ENCODE measurements around the gene EIF2B5. TPM values are rescaled to one million over a fixed set of nuclear protein-coding genes. Genes with fewer than 3 reads are reported as not detected.
A peak's percentile ranks its signal among the peaks of the same experiment; 100 is the strongest.
"Not testable (repeated sequence)": the region's sequence is repeated elsewhere in the genome, so short reads cannot be mapped to it uniquely, and the experiment has no call there.

Gene EIF2B5
- total RNA-seq = 21.8 TPM

DNA sequence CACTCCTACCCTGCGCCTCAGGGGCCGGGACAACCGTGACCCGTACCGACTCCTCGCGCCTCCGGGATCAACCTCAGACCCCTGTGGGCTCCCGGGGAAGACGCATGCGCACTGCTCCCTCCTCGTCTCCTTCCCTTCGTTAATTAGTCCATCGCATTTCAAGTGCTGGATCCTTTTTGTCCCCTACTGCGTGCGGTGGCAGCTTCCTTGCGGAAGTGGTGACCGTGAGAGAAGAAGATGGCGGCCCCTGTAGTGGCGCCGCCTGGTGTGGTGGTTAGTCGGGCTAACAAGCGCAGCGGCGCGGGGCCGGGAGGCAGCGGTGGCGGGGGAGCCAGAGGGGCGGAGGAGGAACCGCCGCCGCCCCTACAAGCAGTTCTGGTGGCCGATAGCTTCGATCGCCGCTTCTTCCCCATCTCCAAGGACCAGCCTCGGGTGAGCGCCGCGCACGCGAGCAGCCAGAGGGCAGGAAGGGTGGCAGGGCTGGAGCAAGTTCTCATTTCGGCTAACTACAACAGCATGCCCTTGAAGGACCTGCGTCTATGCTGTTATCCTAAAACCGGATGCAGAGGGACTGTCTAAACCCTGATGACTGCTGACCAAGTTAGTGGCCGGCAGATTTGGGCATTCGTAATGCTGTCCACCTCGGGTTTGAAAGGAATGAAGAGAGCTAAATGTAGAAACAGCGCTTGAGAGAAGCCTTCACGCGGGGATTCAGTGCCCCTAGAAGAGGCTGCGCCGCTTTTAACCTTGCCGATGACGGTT lies at the start of gene EIF2B5:
TSS of gene EIF2B5 (plus strand) at position 210 of the 762 bp plus-strand sequence. CDS start at position 238, 28 bp downstream.
- ATAC-seq = peak; percentile 82

DNA sequence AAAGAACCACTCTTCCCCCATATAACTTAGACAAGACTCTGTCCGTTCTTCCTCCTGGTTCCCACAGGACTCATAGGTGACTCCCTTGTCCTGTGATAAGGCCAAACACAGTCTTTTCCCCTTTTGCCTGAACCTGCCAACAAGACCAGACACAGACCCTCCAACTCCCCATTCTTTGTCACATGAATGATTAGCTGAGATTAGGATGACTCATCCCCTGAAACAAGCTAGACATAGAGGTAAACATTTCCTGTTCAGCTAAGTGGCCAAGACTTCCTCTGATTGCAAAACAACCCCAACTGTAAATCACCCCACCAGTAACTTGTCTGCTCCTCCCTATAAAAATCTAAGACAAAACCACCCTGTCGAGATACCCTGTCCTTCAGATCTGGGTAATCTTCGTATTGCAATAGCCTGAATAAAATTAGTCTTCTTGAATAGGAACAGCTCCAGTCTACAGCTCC lies 49.7 kb upstream of the EIF2B5 start:
- ATAC-seq = peak; percentile 88

DNA sequence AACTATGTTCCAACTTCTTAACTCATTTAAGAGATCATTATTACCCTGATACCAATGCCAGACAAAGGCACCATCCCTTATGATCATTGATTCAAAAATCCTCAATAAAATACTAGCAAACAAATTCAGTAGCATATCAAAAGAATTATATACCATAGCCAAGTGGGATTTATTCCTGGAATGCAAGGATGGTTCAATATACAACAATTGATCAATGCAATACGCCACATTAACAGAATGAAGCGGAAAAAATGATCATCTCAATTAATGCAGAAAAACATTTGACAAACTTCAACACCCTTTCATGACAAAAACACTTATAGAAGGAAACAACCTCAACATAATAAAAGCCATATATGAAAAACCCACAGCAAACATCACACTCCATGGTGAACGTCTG lies 43.0 kb upstream of the EIF2B5 start:
- no peak for ATAC-seq

DNA sequence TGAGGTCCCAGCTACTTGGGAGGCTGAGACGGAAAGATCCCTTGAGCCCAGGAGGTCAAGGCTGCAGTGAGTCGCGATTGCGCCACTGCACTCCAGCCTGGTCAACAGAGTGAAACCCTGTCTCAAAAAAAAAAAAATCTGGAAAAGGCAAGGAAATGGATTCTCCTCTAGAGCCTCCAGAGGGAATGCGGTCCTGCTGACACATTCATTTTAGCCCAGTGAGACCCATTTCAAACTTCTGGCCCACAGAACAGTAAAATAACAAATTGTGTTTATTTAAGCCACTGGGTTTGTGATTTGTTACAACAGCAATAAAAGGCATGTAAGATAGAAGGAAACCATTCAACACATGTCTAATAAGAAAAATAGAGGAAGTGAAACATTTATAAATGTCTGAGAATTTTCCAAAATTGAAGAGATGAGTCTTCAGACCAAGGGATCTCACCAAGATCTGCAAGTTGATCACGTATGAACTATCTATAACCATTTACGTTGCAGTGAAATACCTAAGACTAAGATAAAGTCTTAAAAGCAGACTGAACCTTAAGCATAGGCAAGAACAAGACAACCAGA lies 38.3 kb upstream of the EIF2B5 start, which contains the start of gene HTR3E:
TSS of gene HTR3E (plus strand) at position 254 of the 573 bp plus-strand sequence. CDS start 466 bp downstream, outside the sequence.
- ATAC-seq = no peak

DNA sequence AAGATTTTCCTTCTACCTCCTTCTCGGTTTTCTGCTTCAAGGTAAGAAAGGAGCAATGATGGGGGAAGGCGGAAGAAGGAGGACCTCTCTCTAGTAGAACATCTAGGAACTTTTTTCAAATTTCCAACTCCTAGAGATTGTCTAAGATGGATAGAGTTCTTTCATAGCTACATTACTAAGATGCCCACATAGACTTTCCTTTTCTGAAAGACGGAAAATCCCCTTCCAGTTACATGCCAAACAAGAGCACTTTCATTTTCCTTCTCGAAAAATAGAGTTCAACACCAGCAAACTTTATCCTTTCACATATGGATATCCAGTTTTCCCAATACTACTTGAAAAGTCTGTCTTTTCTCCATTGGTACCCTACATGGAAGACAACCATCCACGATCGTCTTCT lies 37.6 kb upstream of the EIF2B5 start:
- ATAC-seq = no peak

DNA sequence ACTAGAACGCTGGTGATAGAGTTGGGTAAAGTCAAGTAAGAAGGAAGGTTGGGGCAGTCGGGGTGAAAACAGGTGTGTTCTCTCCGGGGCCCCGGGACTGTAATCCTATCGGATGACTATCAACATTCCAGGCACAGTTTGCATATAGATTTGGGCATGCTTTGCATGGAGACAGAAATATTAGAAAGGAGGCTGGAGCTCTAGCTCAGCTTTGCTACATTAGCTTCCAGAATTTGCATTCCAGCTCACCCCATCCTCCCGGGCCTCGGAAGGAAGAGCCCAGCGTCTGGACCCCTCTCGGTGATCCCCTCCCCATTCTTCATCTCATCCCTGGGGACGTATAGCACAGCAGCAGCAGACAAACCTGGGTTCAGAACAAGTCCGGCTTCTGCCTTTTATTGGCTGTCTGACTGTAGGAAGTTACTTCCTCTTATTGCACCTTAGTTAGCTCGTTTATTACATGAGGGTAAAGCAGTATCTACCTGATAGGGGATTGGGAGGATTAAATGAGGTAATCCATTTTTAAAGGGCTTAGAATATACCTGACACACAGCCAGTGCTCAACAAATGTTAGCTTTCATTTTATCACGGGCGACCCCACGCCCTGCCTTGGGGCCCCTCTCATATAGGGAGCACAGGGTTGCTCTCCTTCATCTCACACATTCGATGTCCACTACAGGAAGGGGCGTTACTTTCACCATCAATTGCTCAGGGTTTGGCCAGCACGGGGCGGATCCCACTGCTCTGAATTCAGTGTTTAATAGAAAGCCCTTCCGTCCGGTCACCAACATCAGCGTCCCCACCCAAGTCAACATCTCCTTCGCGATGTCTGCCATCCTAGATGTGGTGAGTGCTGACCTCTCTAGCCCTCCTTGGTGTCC lies 35.1 kb upstream of the EIF2B5 start:
- no peak for ATAC-seq

DNA sequence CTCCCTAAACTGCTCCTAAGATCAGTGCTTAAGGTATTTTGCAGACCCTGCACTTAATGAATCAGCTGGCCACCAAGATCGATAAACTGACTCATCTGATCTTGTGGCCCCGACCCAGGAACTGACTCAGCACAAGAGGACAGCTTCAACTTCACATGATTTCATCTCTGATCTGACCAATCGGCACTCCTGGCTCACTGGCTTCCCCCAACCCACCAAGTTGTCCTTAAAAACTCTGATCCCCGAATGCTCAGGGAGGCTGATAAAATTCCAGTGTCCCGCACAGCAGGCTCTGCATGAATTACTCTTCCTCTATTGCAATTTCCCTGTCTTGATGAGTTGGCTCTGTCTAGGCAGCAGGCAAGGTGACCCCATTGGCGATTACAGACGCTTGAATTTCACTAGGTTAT lies 24.8 kb upstream of the EIF2B5 start:
- no peak for ATAC-seq

DNA sequence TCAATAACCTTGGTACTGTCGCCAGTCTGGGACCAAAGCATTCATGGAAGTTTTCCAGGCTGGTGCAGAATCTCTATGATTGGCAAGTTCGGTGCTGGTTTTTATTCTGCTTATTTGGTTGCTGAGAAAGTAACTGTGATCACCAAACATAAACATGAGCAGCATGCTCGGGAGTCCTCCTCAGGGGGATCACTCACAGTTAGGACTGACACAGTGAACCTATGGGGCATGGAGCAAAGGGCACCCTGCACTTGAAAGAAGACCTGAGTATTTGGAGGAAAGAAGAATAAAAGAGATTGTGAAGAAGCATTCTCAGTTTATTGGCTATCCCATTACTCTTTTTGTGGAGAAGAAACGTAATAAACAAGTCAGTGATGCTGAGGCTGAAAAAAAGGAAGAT lies 19.1 kb upstream of the EIF2B5 start:
- no peak for ATAC-seq

DNA sequence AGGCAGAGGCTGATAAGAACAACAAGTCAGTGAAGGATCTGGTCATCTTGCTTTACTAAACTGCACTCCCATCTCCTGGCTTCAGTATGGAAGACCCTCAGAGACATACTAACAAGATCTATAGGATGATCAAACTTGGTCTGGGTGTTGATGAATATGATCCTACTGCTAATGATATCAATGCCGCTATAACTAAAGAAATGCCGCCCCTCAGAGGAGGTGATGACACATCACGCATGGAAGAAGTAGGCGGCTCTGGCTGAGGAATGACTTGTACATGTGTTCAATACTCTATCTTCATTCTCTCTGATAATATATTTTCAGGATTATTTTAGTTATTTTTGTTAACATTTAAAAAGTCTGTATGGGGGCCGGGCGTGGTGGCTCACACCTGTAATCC lies 17.5 kb upstream of the EIF2B5 start:
- no peak for ATAC-seq

DNA sequence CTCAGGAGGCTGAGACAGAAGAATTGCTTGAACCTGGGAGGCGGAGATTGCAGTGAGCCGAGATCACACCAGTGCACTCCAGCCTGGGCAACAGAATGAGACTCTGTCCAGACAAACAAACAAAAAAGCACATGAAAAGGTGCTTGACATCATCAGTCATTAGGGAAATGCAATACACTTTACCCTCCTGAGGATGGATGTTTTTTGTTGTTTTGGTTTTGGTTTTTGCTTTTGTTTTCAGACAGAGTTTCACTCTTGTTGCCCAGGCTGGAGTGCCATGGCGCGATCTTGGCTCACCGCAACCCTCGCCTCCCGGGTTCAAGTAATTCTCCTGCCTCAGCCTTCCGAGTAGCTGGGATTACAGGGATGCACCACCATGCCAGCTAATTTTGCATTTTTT lies 14.1 kb upstream of the EIF2B5 start:
- ATAC-seq = not testable (repeated sequence)

DNA sequence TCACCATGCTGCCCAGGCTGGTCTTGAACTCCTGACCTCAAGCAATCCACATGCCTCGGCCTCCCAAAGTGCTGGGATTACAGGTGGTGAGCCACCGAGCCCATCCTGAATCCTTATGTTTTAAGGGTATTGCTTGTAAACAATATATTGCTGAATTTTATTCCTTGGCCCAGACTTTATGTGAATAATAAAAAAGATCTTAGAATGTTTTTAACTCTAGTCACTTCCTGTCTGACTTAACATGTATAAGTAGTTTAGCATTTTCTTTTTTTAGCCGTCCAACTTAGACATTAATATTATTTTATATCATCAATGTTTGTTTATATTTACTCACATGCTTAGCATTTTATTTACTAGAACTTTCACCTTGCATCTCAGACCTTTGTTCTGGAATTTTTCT lies 9.2 kb upstream of the EIF2B5 start:
- no peak for ATAC-seq

DNA sequence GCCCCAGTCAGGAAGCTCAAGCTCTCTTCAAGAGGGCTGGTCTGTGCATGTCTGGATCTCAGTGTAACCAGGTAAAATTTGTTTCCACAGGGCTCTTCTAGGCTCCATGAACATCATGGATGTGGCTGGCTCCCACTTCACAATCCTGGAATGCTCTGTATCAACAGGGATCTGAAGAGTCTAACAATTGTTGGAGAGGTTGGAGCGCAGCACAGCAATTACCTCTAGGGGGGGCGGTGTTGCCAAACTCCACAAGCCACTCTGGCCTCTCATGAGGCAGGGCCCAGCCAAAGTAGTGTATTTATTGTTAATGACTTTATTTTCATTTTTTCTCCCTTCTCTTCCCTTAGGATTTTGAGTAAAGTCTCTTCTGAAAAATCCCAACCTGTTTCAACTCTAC lies 6.1 kb upstream of the EIF2B5 start:
- peak; percentile 58 for ATAC-seq

DNA sequence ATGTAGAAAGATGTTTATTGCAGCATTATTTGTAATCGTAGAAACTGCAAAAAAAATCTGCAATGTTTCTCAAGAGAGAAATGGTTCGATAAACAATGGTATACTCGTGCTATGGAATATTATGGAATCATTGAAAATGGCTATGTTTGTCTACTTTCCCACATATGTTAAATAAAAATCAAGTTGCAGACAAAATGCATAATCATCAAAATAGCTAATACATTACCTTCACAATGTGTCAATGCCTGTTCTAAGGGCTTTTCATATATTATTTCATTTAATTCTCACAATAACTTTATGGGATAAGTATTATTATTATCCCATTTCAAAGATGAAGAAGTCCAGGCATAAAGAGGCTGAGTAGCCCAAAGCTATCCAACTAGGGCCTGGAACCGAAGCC lies 2.2 kb upstream of the EIF2B5 start:
- no peak for ATAC-seq

DNA sequence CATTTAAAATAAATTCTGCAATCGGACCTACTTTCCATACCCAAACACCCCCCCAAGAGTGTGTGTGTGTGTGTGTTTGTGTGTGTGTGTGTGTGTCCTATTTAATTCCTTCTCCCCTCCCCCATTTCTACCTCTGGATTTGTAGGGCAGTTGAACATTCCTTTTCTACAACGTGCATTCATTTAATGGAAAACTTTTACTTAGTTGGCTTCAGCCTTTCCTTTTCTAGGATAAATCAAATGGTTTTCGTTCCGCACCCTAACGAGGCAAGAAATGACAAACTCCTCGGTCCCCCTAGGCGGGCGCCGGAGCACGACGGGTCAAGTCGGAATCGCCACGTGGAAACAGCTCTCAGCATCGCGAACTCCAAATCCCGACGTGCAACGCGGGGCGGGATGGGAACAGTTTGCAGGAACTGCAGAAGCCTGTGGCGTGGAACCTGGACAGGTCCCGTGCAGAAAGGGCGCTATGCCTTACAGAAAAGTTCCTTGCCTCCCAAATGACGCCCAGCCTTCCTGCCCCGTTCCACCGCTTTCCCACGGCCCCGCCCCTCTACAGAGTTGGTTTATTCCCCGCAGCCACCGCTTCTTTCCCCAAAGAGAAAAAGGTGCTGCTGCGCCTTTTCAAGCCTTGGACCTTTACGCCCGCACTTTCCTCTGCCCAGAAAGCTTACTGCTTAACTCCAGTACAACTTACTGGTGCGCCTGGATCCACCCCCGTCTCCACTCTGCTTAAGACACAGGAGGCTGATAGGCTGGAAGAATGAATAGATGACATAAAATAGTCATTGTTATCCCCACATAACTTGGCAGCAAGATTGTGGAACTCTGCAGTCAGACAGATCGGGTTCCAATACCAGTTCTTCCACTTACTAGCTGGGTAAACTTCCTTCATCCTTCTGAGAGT lies 1.1 kb upstream of the EIF2B5 start:
- peak; percentile 95 for ATAC-seq

DNA sequence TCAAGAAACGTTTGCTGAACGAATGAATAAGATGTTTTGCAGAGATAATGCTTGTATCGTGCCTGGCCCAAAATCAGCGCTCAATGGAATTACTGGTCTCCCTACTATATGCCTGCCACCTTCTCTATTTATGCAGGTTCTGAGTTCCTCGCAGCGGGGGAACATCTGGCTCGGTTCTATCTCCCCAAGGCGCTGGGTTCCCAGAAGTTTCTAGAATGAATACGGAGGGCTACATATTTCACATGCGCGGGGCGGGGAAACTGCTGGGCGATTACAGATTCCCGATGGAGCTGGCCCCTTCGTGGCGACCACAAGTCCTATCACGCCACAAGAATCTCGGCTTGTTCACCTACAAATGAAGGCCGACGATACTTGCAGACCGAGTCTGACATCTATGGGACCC lies 411 bp upstream of the EIF2B5 start:
- ATAC-seq = no peak

DNA sequence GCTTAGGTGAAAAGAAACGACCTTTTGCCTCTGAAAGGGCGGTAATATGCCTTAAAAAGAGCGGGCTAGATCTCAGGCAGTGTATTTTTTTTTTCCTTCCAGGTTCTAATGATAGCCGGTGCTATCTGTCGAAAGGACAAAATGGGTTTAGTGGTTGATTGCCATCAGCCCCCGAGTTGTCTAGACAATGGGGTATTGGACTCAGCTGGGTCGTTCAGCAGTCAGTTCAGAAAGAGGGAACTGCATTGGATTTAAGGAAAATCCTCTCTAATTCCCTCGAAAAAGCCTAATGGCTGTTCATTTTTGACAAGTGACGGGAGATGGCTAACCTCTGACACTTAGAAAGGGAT lies 728 bp downstream of the EIF2B5 start:
- no peak for ATAC-seq

DNA sequence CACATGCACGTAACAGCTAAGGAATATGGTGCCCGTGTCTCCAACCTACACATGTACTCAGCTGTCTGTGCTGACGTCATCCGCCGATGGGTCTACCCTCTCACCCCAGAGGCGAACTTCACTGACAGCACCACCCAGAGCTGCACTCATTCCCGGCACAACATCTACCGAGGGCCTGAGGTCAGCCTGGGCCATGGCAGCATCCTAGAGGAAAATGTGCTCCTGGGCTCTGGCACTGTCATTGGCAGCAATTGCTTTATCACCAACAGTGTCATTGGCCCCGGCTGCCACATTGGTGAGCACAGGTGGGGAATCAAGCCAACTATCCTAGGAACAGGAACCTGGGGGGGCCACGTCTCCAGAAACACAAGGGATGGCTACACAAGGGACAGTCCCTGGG lies 5.3 kb downstream of the EIF2B5 start:
- no peak for ATAC-seq

DNA sequence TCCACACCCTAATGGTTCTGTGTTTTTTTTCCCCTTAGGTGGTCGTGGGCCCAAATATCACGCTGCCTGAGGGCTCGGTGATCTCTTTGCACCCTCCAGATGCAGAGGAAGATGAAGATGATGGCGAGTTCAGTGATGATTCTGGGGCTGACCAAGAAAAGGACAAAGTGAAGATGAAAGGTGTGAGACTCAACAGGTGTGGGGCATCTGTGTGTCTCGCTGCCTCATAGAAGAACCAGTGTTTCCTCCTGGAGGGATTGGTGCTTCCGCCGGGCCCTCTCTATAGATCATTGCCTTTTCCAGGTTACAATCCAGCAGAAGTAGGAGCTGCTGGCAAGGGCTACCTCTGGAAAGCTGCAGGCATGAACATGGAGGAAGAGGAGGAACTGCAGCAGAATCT lies 7.0 kb downstream of the EIF2B5 start:
- no peak for ATAC-seq

DNA sequence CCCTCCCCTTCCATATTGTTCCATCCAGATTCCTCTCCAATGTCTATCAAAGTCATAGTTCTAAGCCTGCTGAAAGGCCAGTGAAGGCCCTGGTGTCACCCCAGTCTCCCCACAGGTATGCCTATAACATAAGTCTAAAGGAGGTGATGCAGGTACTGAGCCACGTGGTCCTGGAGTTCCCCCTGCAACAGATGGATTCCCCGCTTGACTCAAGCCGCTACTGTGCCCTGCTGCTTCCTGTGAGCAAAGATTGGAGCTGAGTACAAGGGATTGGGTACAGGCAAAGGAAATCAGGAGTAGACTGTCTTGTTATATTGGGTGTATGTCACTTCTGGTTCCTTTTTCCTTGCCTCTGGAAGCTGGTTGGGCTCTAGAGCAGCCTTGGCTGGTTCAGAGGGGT lies 8.2 kb downstream of the EIF2B5 start:
- ATAC-seq = no peak

DNA sequence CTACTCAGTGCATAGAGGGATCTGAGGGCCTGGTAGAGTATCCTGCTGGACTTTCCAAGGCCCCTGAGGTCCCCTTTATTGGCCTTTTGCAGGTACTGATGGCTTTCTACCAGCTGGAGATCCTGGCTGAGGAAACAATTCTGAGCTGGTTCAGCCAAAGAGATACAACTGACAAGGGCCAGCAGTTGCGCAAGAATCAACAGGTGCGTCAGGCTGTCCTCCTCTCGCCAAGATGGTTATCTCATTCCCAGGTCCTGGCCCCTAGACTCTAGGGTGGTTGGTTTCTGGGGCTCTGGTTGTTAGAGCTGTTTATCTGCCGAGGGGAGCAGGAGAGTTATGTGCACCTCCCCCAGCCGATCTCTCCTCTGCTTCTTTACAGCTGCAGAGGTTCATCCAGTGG lies 9.3 kb downstream of the EIF2B5 start:
- no peak for ATAC-seq

DNA sequence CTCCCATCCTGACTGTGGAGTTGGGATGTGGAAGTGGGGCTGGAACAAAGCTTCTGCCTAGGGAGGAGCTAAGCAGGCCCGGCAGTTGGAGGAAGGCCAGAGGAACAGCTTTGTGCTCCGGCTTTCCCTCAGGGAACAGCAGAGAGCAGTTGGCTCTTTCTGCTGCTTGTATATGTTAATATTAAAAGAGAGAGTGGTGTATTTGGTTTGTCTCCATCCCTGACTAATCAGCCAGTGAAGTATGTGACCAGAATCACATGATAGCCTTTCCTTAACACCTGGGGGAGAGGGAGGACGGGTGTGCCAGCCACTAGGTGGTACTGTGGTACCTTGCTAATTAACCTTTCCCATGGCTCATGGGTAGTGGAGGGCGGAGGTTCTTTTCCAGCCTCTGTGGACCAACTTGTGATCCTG lies 10.0 kb downstream of the EIF2B5 start:
- peak; percentile 92 for ATAC-seq

DNA sequence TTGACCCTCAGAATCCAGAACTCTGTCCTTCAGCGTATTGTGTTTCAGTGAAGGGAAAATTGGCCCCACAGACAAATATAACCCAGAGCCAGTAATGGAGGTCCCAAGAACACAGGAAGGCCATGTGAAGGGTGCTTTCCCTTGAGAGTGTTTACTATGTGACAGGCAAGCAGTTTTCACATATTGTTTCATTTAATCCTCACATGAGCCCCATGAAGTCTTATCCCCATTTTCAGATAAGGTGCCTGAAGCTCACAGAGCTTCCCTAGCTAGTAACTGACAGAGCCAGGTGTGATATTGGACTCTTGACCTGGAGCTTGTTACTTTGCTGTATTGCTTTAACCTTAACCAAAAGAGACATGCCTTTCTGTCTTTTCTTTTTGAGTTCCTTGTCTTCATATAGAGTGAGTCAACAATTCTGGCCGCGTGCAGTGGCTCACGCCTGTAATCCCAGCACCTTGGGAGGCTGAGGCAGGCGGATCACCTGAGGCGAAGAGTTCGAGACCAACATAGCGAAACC lies 10.7 kb downstream of the EIF2B5 start:
- ATAC-seq = no peak
